ENCODE measurements around the gene TIPARP.
"Not testable (repeated sequence)": the region's sequence is repeated elsewhere in the genome, so short reads cannot be mapped to it uniquely, and the experiment has no call there.

The TIPARP gene

DNA sequence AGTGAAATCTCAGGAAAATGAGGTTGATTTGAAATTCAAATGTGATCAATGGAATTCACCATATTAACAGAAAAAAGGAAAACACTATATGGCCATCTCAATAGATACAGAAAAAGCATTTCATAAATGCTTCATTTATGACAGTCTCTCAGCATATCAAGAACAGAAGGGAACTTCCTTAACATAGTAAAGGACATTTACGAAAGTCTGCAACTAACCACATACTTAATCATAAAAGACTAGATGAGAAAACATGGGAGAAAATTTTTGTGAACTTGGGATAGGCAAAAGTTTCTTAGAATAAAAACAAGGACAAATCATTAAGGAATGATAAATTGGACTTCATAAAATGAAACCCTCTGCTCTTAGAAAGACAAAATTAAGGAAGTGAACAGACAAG is 24.7 kb upstream of the TIPARP start:
- no peak overlapping the region for H3K4me3 ChIP-seq (ENCODE audit: low read length in 2 of 2)
- H3K9ac ChIP-seq (ENCODE audit: low read length in 2 of 2) = no peak overlapping the region
- H3K9me3 ChIP-seq (ENCODE audit: control insufficient read depth in 2 of 2, low read length in 2 of 2) = no peaks in the 10 kb centered on the region
- H3K4me1 ChIP-seq (ENCODE audit: control insufficient read depth, insufficient read depth, low read length) = no peaks in the 10 kb centered on the region
- no peaks in the 10 kb centered on the region for H3K36me3 ChIP-seq (ENCODE audit: control insufficient read depth in 2 of 2, insufficient read depth in 2 of 2, low read length in 2 of 2)
- no peak overlapping the region for H3K27ac ChIP-seq (ENCODE audit: low read length)
- no peaks in the 10 kb centered on the region for H3K27me3 ChIP-seq (ENCODE audit: control insufficient read depth in 1 of 2, insufficient read depth in 2 of 2, low read length in 2 of 2)

DNA sequence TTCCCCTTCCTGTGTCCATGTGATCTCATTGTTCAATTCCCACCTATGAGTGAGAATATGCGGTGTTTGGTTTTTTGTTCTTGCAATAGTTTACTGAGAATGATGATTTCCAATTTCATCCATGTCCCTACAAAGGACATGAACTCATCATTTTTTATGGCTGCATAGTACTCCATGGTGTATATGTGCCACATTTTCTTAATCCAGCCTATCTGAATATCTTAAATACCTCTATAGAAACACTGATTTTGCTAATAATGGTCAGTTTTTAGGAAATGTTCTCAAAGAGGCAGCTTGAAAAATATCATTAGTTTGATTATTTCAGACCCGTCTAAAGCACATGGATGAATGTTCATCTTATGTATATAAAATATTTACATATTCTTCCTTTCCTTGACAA is 21.7 kb upstream of the TIPARP start:
- not testable (repeated sequence) for H3K36me3 ChIP-seq (ENCODE audit: control insufficient read depth in 2 of 2, insufficient read depth in 2 of 2, low read length in 2 of 2); H3K27me3 ChIP-seq (ENCODE audit: control insufficient read depth in 1 of 2, insufficient read depth in 2 of 2, low read length in 2 of 2); H3K27ac ChIP-seq (ENCODE audit: low read length); H3K4me3 ChIP-seq (ENCODE audit: low read length in 2 of 2); H3K9ac ChIP-seq (ENCODE audit: low read length in 2 of 2); H3K9me3 ChIP-seq (ENCODE audit: control insufficient read depth in 2 of 2, low read length in 2 of 2); H3K4me1 ChIP-seq (ENCODE audit: control insufficient read depth, insufficient read depth, low read length)

DNA sequence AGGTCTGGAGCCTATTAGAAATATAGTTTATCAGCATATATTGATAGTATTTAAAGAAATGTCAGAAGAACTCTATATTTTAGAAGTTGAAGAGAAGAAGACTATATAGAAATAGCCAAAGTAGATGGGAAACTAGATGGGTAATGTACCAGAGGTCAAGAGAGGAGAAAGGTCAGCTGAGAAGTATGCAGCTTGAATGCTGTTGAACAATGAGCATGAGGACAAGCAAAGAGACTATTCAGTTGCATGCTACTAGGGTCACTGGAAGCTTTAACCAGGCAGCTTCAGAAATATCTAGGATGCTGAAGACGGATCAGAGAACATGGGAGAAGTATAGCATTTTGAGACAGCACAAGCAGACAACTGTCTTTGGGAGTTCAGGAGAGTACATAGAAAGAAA is 19.6 kb upstream of the TIPARP start:
- H3K4me3 ChIP-seq (ENCODE audit: low read length in 2 of 2) = no peak overlapping the region
- H3K9ac ChIP-seq (ENCODE audit: low read length in 2 of 2) = no peak overlapping the region
- H3K9me3 ChIP-seq (ENCODE audit: control insufficient read depth in 2 of 2, low read length in 2 of 2) = no peaks in the 10 kb centered on the region

DNA sequence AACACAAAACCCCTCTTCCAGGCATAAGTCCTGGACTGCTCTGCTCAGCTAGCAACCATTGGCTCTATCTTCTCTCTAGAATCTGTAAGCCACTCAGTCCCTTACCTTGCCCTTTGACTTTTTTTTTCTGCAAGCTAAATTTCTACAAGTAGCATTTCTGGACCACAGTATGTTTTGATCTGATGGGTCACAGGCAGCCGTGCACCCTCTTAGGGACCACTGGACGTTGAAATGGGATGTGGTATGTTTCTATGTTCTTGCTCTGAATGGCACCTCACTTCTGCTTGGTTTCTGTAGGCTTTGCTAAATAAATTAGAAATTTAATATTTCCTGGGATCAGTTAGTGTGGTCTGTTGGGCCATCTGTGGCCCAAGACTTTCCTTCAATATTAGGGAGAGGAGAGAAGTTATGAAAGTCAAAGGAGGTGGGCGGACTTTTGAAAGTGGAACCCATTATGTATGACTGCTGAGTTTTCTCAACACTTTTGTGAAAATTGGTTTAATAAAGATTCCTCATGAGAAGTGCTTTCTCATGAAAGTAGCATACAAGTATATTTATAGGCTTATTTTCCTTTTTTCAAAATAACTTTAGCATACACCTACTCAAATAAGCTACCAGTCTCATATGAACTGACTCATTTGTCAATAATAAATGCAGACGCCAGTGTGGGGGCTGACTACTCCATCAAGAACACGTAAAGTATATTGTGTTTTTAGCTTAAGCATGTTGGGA is 18.4 kb upstream of the TIPARP start:
- Histone ChIP-seq H3K27ac (ENCODE audit: low read length) (no peak overlapping the region), H3K4me3 (ENCODE audit: low read length in 2 of 2) (no peak overlapping the region), H3K9me3 (ENCODE audit: control insufficient read depth in 2 of 2, low read length in 2 of 2) (no peaks in the 10 kb centered on the region), H3K36me3 (ENCODE audit: control insufficient read depth in 2 of 2, insufficient read depth in 2 of 2, low read length in 2 of 2) (no peaks in the 10 kb centered on the region), H3K27me3 (ENCODE audit: control insufficient read depth in 1 of 2, insufficient read depth in 2 of 2, low read length in 2 of 2) (no peaks in the 10 kb centered on the region), H3K4me1 (ENCODE audit: control insufficient read depth, insufficient read depth, low read length) (no peaks in the 10 kb centered on the region), H3K9ac (ENCODE audit: low read length in 2 of 2) (no peak overlapping the region)

More for the DNA sequence above, 19.6 kb upstream of the TIPARP start:
- Histone ChIP-seq H3K27me3 (ENCODE audit: control insufficient read depth in 1 of 2, insufficient read depth in 2 of 2, low read length in 2 of 2) (no peaks in the 10 kb centered on the region), H3K27ac (ENCODE audit: low read length) (no peak overlapping the region), H3K4me1 (ENCODE audit: control insufficient read depth, insufficient read depth, low read length) (no peaks in the 10 kb centered on the region), H3K36me3 (ENCODE audit: control insufficient read depth in 2 of 2, insufficient read depth in 2 of 2, low read length in 2 of 2) (no peaks in the 10 kb centered on the region)

DNA sequence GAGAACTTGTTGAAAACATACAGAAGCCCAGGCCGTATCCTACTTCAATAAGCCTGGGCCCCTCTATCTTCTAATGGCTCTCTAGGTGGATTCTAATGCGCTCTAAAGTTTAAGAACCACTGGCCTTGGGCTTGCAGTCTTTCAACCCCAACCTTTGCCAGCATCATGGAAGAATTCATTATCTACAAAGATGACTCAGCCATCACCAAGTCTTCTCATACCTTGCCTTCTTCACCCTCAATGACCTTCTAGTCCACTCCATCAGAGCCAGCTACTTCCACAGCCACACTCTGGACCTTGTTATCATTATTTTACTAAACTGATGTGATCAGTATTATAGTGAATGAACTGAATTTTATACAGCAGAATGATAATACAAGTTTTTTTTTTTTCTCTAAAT is 16.9 kb upstream of the TIPARP start:
- Histone ChIP-seq H3K36me3 (ENCODE audit: control insufficient read depth in 2 of 2, insufficient read depth in 2 of 2, low read length in 2 of 2) (no peaks in the 10 kb centered on the region), H3K9me3 (ENCODE audit: control insufficient read depth in 2 of 2, low read length in 2 of 2) (no peaks in the 10 kb centered on the region), H3K27me3 (ENCODE audit: control insufficient read depth in 1 of 2, insufficient read depth in 2 of 2, low read length in 2 of 2) (no peaks in the 10 kb centered on the region), H3K4me1 (ENCODE audit: control insufficient read depth, insufficient read depth, low read length) (no peaks in the 10 kb centered on the region), H3K9ac (ENCODE audit: low read length in 2 of 2) (no peak overlapping the region), H3K27ac (ENCODE audit: low read length) (no peak overlapping the region), H3K4me3 (ENCODE audit: low read length in 2 of 2) (no peak overlapping the region)

DNA sequence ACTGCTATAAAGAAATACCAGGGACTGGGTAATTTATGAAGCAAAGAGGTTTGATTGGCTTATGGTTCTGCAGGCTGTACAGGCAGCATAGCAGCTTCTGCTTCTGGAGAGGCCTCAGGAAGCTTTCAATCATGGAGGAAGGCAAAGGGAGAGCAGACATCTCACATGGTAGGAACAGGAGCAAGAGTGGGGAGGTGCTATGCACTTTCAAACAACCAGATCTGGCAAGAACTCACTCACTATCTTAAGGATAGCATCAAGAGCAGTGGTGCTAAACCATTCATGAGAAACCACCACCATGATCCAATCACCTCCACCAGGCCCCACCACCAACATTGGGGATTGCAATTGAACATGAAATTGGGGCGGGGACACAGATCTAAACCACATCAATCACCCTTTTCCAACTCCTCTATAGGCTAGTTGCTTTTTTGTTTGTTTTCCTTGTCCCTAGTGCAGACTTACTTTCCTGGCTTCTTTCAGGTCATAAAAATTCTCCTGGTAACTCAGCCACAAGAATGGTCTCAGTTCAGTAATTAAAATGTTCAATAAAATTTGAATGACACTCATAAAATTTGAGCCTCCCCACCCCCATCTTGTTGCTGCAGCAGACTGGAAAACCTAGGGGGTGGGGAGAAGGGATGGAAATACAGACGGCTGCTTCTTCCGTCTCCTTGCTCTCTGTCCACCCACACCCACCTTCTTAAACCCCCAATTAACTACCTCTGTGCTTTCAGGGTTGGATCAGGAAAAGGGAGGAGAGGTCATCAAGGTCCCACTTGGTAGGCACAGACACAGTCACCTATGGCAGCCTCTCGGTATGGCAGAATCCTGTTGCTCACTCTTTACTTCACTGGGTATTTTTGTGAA is 16.3 kb upstream of the TIPARP start:
- H3K36me3 ChIP-seq (ENCODE audit: control insufficient read depth in 2 of 2, insufficient read depth in 2 of 2, low read length in 2 of 2) = no peaks in the 10 kb centered on the region
- no peak overlapping the region for H3K4me3 ChIP-seq (ENCODE audit: low read length in 2 of 2)
- H3K9ac ChIP-seq (ENCODE audit: low read length in 2 of 2) = no peak overlapping the region
- no peaks in the 10 kb centered on the region for H3K27me3 ChIP-seq (ENCODE audit: control insufficient read depth in 1 of 2, insufficient read depth in 2 of 2, low read length in 2 of 2)
- no peaks in the 10 kb centered on the region for H3K9me3 ChIP-seq (ENCODE audit: control insufficient read depth in 2 of 2, low read length in 2 of 2)
- H3K4me1 ChIP-seq (ENCODE audit: control insufficient read depth, insufficient read depth, low read length) = no peaks in the 10 kb centered on the region
- H3K27ac ChIP-seq (ENCODE audit: low read length) = no peak overlapping the region

DNA sequence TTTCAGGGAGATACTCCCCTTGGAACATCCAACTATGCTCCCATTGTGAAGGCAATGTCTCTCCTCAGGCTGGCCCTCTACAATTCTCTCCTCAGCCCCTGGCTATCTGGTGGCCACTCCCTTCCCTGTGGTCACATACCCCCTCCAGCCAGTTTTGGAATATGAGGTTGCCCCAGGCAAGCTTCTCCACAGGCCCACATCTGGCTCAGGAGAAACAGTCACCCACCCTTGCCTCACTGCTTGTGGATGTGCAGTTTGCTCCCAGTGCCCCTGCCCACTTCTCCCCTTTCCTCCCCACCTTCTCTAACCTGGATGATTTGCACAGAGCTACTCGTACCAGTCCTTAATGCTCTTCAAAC is 15.7 kb upstream of the TIPARP start:
- no peaks in the 10 kb centered on the region for H3K9me3 ChIP-seq (ENCODE audit: control insufficient read depth in 2 of 2, low read length in 2 of 2)
- no peak overlapping the region for H3K4me3 ChIP-seq (ENCODE audit: low read length in 2 of 2)
- no peaks in the 10 kb centered on the region for H3K27me3 ChIP-seq (ENCODE audit: control insufficient read depth in 1 of 2, insufficient read depth in 2 of 2, low read length in 2 of 2)
- no peaks in the 10 kb centered on the region for H3K36me3 ChIP-seq (ENCODE audit: control insufficient read depth in 2 of 2, insufficient read depth in 2 of 2, low read length in 2 of 2)
- no peak overlapping the region for H3K9ac ChIP-seq (ENCODE audit: low read length in 2 of 2)
- no peaks in the 10 kb centered on the region for H3K4me1 ChIP-seq (ENCODE audit: control insufficient read depth, insufficient read depth, low read length)
- no peak overlapping the region for H3K27ac ChIP-seq (ENCODE audit: low read length)

DNA sequence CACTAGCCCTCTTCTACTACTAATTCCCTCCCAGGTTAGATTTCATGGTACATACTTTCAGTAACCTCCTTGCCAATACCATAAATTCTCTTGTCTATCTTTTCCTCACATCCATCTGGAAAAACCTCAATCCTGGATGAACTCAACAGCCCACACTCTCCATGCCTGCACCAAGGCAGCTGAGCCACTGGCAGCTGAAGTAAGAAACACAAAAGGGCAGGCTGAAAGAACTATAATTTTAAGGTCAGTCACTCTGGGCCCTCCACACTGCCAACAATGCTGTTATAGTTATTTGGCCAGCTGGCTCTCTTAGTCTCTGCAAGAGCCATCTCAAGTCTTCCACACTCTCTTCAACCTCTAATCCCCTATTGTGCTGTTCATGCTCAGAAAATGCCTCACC is 15.1 kb upstream of the TIPARP start:
- H3K9me3 ChIP-seq (ENCODE audit: control insufficient read depth in 2 of 2, low read length in 2 of 2) = no peaks in the 10 kb centered on the region
- no peak overlapping the region for H3K4me3 ChIP-seq (ENCODE audit: low read length in 2 of 2)
- no peaks in the 10 kb centered on the region for H3K36me3 ChIP-seq (ENCODE audit: control insufficient read depth in 2 of 2, insufficient read depth in 2 of 2, low read length in 2 of 2)
- no peak overlapping the region for H3K27ac ChIP-seq (ENCODE audit: low read length)
- H3K4me1 ChIP-seq (ENCODE audit: control insufficient read depth, insufficient read depth, low read length) = no peaks in the 10 kb centered on the region
- no peaks in the 10 kb centered on the region for H3K27me3 ChIP-seq (ENCODE audit: control insufficient read depth in 1 of 2, insufficient read depth in 2 of 2, low read length in 2 of 2)
- no peak overlapping the region for H3K9ac ChIP-seq (ENCODE audit: low read length in 2 of 2)

DNA sequence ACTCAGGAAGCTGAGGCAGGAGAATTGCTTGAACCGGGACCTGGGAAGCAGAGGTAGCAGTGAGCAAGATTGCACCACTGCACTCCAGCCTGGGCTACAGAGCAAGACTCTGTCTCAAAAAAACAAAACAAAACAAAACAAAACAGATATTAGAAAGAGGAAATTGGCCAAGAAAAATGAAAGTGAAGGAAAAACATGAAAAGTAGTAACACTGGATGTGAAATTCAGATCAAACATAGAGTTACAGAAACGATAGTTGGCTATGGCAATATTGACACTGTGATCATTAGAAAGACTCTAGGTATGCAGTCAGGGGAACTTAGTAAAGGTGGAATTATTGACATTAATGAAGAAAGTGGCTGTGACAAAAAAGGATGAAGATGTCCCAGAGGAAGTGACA is 13.2 kb upstream of the TIPARP start:
- no peaks in the 10 kb centered on the region for H3K27me3 ChIP-seq (ENCODE audit: control insufficient read depth in 1 of 2, insufficient read depth in 2 of 2, low read length in 2 of 2)
- H3K4me1 ChIP-seq (ENCODE audit: control insufficient read depth, insufficient read depth, low read length) = no peaks in the 10 kb centered on the region

DNA sequence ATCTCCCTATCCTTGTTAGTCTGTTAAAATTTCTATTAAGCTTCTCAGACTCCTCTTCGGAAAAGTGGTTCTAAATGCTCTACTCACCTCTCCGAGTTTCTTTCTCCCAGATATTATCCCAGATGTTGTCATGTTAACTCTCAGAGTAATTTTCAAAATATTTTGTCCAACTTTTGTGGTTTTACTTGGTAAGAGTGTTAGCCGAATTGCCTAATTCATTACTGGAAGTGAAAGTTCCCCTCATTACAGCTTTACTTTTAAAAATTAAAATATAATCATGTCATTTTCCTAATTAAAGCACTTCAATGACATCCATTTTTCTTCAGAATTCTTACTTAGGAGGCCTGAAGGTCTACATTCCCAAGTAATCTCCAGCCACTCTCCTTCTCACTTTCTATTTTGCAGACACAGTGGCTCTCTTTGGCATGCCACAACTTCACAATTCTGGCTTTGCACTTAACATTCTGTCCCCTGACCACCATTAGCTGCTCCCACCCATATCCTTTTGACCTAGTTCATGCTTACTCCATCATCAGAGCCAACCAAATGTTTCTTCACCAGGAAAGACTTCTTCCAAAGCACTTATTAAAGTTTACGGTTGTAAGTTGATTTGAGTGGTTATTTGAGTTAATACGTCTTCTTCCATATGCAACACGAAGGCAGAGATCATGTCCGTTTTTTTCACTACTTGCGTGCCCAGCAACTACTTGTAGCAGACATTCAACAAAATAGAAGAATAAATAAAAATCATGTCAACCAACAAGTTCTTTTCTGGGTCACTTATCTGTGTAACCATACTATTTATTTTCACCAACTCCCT is 10.2 kb upstream of the TIPARP start:
- Histone ChIP-seq H3K4me3 (ENCODE audit: low read length in 2 of 2) (no peak overlapping the region), H3K36me3 (ENCODE audit: control insufficient read depth in 2 of 2, insufficient read depth in 2 of 2, low read length in 2 of 2) (no peaks in the 10 kb centered on the region), H3K9ac (ENCODE audit: low read length in 2 of 2) (no peak overlapping the region), H3K27ac (ENCODE audit: low read length) (no peak overlapping the region), H3K4me1 (ENCODE audit: control insufficient read depth, insufficient read depth, low read length) (no peaks in the 10 kb centered on the region), H3K27me3 (ENCODE audit: control insufficient read depth in 1 of 2, insufficient read depth in 2 of 2, low read length in 2 of 2) (no peaks in the 10 kb centered on the region), H3K9me3 (ENCODE audit: control insufficient read depth in 2 of 2, low read length in 2 of 2) (no peaks in the 10 kb centered on the region)

More for the DNA sequence above, 13.2 kb upstream of the TIPARP start:
- Histone ChIP-seq H3K9ac (ENCODE audit: low read length in 2 of 2) (no peak overlapping the region), H3K36me3 (ENCODE audit: control insufficient read depth in 2 of 2, insufficient read depth in 2 of 2, low read length in 2 of 2) (no peaks in the 10 kb centered on the region), H3K4me3 (ENCODE audit: low read length in 2 of 2) (no peak overlapping the region), H3K9me3 (ENCODE audit: control insufficient read depth in 2 of 2, low read length in 2 of 2) (no peaks in the 10 kb centered on the region), H3K27ac (ENCODE audit: low read length) (no peak overlapping the region)

Measured in stomach smooth muscle (tissue), 2 donors.